Chondrocyte (in vitro differentiated cells): ENCODE measurements around the gene HEPACAM. TPM values are rescaled to one million over a fixed set of nuclear protein-coding genes. Genes with fewer than 3 reads are reported as not detected.

Experiments
- DNase-seq: peaks from one replicate; pipeline ENCODE4 v3.0.0; 2021; ENCODE audit warnings: mixed read lengths, low spot score
- H3K27ac Mint-ChIP-seq: one replicate; pipeline ENCODE4 v1.8.0; 2021; ENCODE audit warnings: mild to moderate bottlenecking, moderate library complexity, mixed read lengths; ENCODE audit not compliant: unreplicated experiment
- H3K27me3 Mint-ChIP-seq: 2 replicates; pipeline ENCODE4 v1.8.0; 2021; ENCODE audit warnings: low read depth, mixed read lengths
- H3K36me3 Mint-ChIP-seq: 2 replicates; pipeline ENCODE4 v1.8.0; 2021; ENCODE audit warnings: low read depth, mixed read lengths
- H3K4me1 Mint-ChIP-seq: 2 replicates; pipeline ENCODE4 v1.8.0; 2021; ENCODE audit warnings: low read depth, mild to moderate bottlenecking, mixed read lengths
- H3K4me3 Mint-ChIP-seq: one replicate; pipeline ENCODE4 v1.8.0; 2021; ENCODE audit warnings: mild to moderate bottlenecking, moderate library complexity, mixed read lengths; ENCODE audit not compliant: unreplicated experiment
- H3K9me3 Mint-ChIP-seq: 2 replicates; pipeline ENCODE4 v1.8.0; 2021; ENCODE audit warnings: low read depth, mixed read lengths
- CTCF ChIP-seq: fragments of 200-600 bp; sonication (generic); IDR thresholded peaks from 2 replicates; pipeline ENCODE4 v1.5.0; 2021; ENCODE audit warnings: antibody characterized with exemption, mild to moderate bottlenecking, moderate library complexity
- total RNA-seq: library from RNA; stranded (reverse); gene quantifications from 3 replicates; pipeline ENCODE4 v1.2.1, GENCODE V29; 2021

The HEPACAM gene
- total RNA-seq, 1 donor from 2014 or later = not detected

- H3K4me1 Mint-ChIP-seq = no peaks in the 10 kb centered on the region
- H3K27ac Mint-ChIP-seq = no peak overlapping the region
- DNase-seq = no peak
- no peaks in the 10 kb centered on the region for H3K27me3 Mint-ChIP-seq
- no peak for TF ChIP-seq CTCF
- H3K36me3 Mint-ChIP-seq = peaks cover 6% of the 10 kb centered on the region
- H3K4me3 Mint-ChIP-seq = no peak overlapping the region
- H3K9me3 Mint-ChIP-seq = peaks cover 10% of the 10 kb centered on the region
Observed at GRCh38 chr11:124950601-124951330, 14.9 kb upstream of the HEPACAM start.

- H3K9me3 Mint-ChIP-seq = peaks cover 10% of the 10 kb centered on the region
- no peak overlapping the region for H3K27ac Mint-ChIP-seq
- H3K27me3 Mint-ChIP-seq = no peaks in the 10 kb centered on the region
- no peak overlapping the region for H3K4me3 Mint-ChIP-seq
- H3K36me3 Mint-ChIP-seq = peaks cover 6% of the 10 kb centered on the region
- no peaks in the 10 kb centered on the region for H3K4me1 Mint-ChIP-seq
- TF ChIP-seq CTCF = no peak
- no peak for DNase-seq
Observed at GRCh38 chr11:124946735-124947141, 10.9 kb upstream of the HEPACAM start.

- Mint-ChIP-seq H3K27me3 (no peaks in the 10 kb centered on the region), H3K9me3 (peaks cover 10% of the 10 kb centered on the region), H3K27ac (no peak overlapping the region), H3K36me3 (peaks cover 6% of the 10 kb centered on the region), H3K4me3 (no peak overlapping the region), H3K4me1 (no peaks in the 10 kb centered on the region)
- no peak for DNase-seq
- no peak for TF ChIP-seq CTCF
Observed at GRCh38 chr11:124945826-124946225, 10.0 kb upstream of the HEPACAM start.

- Mint-ChIP-seq H3K4me3 (no peak overlapping the region), H3K4me1 (no peaks in the 10 kb centered on the region), H3K36me3 (peaks cover 6% of the 10 kb centered on the region), H3K9me3 (peaks cover 10% of the 10 kb centered on the region), H3K27me3 (no peaks in the 10 kb centered on the region), H3K27ac (no peak overlapping the region)
- no peak for DNase-seq
- no peak for TF ChIP-seq CTCF
Observed at GRCh38 chr11:124944565-124944964, 8.7 kb upstream of the HEPACAM start.

- no peak for TF ChIP-seq CTCF
- no peak overlapping the region for H3K4me3 Mint-ChIP-seq
- H3K36me3 Mint-ChIP-seq = peaks cover 3% of the 10 kb centered on the region
- no peaks in the 10 kb centered on the region for H3K4me1 Mint-ChIP-seq
- H3K9me3 Mint-ChIP-seq = peaks cover 10% of the 10 kb centered on the region
- H3K27me3 Mint-ChIP-seq = no peaks in the 10 kb centered on the region
- H3K27ac Mint-ChIP-seq = no peak overlapping the region
- DNase-seq = no peak
Observed at GRCh38 chr11:124943741-124944140, 7.9 kb upstream of the HEPACAM start.
